Hair follicular keratinocyte (primary cell): ENCODE data around the gene KIF3C. TPM values are rescaled to one million over a fixed set of nuclear protein-coding genes. Genes with fewer than 3 reads are reported as not detected.

Source experiments
- total RNA-seq: library from RNA; depleted of rRNA; stranded (reverse); fragments of >200 nt; gene quantifications from 2 replicates; pipeline ENCODE4 v1.2.3, GENCODE V29; 2015

The KIF3C gene
- total RNA-seq: 16.3 and 22.1 TPM in 2 replicates

DNA sequence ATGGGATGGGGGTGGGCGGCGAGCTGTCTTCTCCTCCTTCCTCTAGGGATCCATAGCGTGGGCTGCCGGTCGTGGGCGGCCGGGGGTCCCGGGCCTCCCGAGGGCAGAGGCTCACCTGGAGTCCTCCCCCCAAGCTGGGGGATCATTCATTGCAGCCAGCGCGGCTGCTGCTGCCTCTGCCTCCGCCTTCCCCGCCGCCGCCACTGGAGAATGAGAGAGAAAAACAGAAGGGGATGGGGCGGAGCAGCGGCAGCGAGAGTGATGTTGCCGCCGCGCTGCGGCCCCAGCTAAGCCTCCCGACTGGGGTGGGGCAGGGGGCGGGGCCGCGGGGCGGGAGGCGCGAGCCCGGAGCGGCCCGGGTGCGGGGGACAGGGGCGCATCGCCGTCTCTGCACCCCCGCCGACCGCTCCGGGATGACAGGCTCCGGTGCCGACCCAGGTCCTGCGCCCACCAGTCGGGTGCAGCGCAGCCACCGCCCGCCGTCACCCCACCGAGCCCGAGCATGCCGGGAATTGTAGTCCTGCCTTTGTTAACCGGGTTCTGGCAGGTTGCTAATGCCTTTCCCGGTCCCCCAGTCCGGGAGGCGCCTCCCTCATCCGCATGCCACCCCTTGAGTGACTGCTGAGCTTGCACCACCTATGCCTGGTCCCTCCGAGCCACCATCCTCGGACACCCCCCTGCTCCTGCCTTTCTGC is at the start of gene KIF3C:
KIF3C (minus strand) TSS at position 225 of the 695 bp plus-strand sequence. CDS start 580 bp downstream, outside the sequence.

DNA sequence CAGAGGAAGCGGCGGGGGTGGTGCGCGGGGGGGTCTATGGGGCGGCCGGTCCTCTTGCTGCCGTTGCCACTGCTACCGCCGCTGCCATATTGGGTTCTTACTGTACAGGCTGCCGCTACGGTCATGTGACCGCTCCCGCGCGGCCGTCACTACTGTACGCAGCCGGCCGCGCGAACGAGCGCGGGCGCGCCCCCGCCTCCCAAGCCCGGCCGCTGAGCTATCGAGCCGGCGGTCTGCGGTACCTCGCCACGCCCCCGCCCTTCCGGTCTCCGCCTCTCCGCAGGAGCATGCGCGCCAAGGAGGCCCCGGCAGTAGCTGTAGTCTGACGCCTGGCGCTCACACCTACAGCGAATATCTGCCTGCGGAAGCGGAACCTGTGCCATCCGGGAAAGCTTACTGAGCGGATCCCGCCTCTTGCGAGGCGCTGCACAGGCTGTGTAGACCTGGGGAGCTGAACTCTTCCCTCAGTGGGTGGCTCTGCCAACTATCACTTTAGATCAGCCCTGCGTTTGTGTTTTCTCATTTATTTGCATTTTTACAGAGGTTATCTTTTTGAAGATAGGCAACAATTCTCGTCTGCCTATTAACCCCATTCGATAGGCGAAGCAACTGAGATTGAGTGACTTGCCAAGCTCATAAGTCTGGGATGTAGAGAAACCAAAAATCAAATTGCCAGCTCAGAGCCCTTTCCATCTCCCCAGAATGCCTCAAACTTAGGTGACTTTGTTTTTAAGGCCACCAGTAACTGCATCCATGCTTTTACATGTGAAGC is 103.8 kb downstream of the KIF3C start, which contains the start of gene ASXL2:
ASXL2 (minus strand) TSS at position 127 of the 772 bp plus-strand sequence. CDS start 265 bp downstream, outside the sequence.

Other genes with a start within 250 kb of the KIF3C start
- 7.5 and 11.8 TPM in 2 replicates for gene ASXL2, start 104.0 kb downstream of the KIF3C start, total RNA-seq
- gene RAB10, start 51.6 kb upstream of the KIF3C start, total RNA-seq: 92.9 and 113 TPM in 2 replicates
- 0.19 and 0.94 TPM in 2 replicates for gene GAREM2, start 190.6 kb upstream of the KIF3C start, total RNA-seq